Medulla oblongata (tissue), 1 donor: ENCODE results near the gene SALL1.
A peak's percentile ranks its signal among the peaks of the same experiment; 100 is the strongest.

Source experiments
- DNase-seq: peaks from one replicate; pipeline ENCODE4 v3.0.0-alpha.2; 2015; ENCODE audit errors: extremely low spot score

Gene SALL1

DNA sequence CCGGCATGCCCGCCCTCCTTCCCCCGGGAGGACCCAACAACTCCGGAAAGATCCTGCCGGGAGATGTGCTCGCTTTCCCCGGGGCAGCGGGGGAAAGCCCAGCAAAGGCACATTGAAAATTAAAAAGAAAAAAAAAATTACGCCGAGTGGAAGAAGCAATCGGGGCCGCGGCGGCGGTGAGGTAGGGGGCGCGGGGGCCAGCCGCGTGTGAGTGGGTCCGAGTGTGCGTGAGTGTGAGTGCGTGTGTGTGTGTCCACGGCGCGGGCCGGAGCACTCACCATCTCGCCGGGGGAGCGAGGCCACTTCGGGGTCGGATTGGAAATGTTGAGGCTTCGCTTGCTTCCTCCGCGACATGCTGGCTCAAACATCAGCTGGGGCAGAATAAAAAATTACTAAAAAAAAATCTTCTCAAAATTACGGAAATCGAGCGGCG, at the start of gene SALL1:
TSS of gene SALL1 (minus strand) at position 383 of the 433 bp plus-strand sequence. CDS start at position 354, 29 bp downstream.
- peak; percentile 42 for DNase-seq

DNA sequence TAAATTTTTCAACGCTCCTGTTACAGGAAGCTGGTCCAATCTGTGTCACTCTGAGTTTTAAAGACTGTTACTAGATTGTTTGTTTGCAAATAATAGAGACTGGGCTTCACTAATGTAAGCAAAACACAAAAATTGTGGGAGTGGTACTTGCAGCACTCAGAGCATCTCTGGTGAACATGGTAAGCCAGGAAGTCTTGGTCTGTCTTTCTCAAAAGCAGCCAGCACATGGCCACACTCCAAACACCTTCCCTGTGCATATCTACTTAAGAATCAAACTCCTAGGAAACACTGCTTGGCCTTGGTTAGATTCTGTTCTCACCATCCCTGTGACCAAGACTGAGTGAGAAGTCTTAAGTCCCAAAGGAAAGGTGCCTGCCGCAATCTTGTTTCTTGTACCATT, 49.7 kb upstream of the SALL1 start:
- DNase-seq = no peak

DNA sequence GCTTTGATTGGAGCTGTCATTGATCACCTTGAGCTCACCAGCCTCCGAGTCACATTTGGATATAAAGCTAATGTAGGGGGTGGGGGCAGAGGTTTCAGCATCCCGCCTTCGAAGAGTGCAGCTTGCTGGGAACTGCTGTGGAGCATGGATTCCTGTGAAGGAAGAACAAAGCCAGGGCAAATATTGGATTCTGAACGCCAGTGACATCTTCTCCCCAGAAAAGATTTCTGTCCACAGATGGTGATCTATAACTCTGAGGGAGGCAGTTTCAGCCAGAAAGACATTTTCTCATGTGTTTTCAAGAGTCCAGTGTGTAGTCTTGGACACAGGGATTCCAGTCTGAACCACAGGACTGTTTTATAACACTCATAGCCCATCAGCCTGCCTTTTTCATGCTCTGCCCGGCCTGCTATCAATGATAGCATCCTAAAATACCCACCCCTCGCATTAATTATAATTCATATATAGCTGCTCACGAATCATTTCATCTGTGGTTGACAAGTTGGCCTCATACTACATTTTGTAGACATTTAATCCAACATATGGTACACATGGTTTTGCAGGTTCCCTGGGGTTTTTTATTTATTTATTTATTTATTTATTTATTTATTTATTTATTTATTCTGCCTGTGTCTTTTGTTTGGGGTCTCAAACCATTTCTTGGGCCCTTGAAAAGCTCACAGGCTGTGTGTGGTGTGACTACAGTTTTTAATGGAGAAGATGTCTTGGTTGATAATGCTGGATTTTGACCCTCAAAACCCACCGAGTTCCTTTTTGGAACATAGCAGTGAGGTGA, 47.1 kb upstream of the SALL1 start:
- no peak for DNase-seq

DNA sequence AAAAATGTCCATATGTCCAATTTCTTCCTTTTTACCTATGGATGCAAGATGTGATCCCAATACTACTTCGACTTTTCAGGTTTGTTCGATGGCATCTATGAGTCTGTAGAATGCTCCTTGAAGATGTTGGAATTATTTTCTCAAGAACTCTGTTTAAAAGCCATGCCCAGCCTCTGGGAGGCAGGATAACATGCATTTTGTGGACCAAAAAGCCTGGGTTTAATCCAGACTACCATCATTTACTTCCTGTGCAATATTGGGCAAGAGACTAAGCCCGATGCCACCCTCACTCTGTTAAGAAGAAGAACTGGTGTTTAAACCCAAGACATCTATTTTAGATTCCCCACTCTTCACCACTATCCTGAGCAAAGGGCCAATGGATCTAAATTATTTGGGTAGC, 42.8 kb upstream of the SALL1 start:
- no peak for DNase-seq

DNA sequence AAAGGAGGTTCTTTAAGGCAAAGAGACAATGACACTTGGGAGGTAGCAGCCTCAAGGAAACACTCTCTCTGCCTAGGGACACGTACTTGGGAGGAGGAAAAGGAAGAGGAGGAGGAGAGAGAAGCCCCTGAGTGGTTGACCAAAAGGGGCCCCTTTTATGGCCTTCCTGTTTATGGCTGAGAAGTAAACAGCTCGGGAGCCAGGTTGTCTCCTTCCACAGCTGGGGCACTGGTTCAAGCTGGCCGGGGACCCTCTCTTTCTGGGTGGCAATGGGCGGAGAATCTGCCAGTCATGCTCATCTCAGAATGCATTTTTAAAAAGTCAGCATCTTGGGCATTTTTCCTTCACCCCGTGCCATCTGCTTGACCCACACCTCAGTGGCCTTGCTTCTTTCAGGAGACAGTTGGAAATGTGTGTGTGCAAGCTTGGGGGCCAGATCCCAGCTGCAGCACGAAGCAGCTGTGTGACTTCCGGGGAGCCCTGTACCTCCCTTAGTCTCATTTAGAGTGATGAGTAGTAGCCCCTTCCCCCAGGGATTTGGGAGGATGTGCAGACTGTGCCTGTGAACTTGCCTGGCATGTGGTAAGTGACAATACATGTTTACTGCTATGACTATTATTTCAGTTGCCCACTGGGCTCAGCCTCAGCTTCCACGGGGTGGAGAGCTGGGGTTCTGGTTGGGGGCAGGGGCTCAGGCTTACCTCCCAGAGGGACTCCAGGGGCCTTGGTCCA, 33.8 kb upstream of the SALL1 start:
- DNase-seq = no peak

DNA sequence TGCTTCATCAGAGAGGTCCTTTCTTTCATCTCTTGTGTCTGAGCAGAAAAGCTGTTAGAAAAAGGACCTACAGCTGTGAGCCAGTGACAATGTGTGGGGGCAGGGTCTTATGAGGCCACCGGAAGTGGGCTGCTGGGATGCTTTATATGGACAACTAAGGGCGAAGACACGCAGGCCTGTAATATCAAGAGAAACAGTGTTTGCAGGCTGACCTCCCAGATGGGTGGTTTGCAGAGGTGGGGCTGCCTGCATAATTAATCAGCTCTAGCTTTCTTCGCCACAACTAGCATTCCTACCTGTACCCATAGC, 30.4 kb upstream of the SALL1 start:
- DNase-seq = no peak

DNA sequence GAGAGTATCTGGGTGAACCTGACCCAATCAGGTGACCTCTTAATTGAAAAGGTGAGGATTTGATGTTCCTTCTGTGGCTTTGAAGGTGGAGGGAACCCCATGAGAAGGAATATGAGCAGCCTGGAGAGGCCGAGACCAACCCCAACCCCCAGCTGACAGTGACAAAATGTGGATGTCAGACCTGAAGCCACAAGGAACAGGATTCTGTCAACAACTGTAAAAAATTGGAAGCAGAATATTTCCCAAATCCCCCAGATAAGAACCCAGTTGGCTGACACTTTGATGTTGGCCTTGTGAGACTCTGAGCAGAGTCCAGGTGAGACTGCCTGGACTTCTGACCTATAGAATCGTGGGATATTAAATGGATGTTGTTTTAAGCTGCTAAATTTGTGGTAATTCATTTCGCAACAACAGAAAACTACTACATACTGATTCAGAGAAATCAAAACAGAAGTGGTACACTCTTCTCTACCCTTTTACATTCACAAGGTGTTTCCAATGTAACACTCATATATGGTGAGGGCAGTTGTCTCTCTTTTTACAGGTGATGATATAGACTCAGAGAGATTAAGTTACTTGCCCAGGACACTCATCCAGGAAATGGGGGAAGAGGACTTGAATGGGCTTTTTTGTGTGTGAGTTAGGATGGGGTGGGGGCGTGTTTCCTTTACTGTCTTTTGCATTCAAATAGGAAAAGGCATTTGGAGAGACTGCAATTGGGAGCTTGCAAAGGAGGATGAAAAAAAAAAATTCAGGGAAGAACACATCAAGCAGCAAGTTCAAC, 29.8 kb upstream of the SALL1 start:
- DNase-seq = no peak

DNA sequence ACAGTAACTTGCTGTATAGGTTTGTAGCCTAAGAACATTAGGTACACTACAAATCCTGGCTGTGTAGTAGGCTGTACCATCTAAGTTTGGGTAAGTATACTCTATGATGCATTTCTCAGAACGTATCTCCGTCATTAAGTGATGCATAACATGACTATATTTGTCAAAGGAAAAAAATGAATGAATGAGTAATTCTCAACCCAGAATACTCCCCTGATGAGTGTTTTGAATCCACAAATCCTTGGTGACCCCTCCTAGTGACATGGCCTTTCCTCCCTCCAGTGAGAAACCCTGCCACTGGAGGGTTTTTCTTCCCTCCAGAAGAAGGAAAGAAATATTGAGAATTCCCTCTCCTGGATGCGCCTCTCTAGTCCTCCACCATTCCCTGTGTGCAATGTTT, 24.0 kb upstream of the SALL1 start:
- DNase-seq = no peak

DNA sequence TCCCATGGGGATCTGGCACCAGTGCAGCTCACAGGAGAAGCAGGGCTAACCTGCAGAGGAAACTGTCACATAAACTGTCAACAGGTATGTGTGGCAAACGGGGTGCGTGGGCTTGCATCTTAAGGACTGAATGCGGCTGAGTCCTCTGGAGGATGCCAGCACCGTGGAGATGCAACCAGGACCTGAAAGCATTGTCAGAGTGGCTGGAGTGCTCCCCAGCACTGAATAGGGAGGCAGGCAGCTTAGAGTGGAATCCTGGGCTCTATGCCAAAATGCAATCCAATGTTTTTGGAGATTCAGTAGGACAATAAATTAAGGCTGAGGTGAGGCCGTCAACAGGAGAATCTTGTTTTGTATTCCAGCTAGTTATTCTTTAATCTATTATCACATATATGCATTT, 21.3 kb upstream of the SALL1 start:
- DNase-seq = no peak

DNA sequence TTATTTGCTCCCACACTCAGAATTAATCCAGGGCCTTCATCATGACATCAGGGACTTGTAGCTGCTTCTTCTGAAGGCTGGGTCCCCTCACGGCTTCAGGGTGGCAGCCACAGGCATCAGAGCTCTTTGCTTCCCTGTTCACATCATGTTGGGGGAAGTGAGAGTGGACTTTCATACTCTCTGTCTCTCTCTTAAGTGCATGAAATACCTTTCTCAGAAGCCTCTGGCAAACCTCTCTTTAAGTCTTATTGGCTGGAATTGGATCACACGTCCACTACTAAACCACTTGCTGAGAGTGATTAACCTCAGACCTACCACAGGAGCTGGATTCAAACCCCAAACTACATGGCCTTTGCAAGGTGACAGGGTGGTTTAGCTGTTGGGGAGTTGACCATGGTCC, 17.7 kb upstream of the SALL1 start:
- DNase-seq = no peak

DNA sequence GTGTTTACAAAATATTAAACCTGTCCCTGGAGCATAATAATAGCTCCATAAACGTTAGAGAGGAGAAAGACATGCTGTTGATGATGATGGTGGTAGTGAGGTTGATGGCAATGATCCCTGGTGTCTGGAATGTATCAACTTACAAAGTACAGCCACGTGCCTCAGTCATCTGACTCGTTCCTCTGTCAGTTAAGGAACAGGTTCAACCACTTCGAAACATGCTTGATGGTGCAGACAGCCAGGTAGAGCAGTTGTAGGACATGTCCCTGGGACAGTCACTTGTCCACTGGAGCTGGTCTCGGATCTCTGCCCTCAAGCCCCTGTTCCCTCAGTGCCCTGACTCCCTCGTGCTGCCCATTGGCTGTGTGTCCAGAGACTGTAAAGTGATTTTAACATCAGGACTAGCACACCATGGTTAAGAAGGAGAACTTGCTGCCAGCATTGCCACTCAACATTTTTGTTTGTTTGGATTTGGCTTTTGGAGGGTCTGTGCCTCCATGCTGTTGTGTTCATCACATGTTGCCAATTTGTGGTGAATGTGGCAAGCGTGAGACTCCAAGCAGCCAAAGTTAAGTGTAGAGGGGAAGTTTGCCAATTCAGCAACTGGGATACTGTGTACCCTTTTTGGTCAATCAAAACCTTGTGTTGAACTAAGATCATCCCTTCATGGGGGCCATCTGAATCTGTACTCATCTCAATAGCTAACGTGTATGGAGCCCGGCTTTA, 16.3 kb upstream of the SALL1 start:
- no peak for DNase-seq

DNA sequence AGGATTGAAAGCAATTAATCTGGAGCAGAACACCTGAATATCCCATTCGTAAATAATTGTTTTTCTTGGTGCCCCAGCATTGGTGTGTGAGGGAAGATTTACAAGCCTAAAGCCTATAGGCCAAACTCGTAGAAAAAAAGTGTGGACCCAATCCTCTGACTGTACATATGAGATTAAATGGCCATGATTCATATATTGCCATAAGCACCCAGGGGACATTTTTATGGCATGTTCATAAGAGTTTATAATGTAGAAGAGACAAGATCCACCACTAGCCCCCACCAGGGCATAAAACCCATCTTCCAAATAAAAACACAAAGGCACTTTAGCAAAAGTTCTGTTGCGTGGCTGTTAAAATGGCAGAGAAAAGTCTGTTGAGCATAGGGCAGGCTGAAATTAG, 15.5 kb upstream of the SALL1 start:
- DNase-seq = no peak

DNA sequence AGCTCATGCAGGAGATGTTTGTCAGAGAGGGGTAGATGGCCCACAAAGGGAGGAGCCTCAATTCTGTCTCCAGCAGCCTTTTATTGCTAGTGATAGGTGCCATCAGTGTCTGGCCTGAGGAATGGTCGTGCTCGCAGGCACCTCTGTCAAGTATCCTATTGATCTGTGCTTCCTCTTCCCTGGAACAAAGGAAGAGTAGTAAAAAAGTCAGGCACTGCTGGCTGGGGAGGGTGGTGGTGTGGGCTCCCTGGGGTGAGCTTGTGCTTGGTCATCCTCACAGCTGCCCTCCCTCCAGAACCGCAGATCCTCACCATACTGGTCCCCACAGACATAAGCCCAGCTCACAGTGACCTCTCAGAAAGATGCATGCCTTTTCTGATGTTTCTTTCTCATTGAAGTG, 15.0 kb upstream of the SALL1 start:
- no peak for DNase-seq

DNA sequence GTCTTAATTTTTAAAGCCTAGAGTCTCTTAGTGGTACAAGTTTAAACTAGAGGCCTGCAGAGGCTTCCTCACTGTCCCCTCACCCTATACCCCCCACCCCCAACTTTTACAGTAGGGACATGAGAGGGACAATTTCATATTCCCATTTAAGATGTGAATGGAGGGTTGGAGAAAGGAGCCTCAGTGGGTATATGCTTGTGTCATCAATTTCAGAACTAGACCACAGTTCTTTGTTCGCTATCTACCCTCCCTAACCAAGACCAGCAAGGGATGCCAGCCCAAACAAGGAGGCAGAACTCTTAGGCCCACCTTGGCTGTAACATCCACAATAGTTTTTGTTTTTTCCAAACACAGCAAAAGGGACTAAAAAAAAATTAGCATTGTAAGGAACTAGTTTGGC, 14.0 kb upstream of the SALL1 start:
- DNase-seq = no peak

DNA sequence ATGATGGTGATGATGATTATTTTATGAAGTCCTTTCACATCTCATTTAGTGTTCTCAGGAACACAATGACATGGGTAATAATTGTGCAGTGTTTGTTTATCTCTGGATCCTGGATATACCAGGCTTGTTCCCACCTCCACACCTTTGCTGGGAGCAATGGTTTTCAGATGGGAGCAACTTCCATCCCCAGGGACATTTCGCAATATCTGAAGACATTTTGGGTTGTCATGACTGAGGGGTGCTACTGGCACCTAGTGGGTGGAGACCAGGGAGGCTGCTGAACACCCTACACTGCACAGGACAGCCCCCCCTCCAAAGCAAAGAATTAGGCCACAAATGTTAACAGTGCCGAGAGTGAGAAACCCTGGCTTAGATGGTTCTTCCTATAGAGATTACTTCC, 13.5 kb upstream of the SALL1 start:
- DNase-seq = no peak

DNA sequence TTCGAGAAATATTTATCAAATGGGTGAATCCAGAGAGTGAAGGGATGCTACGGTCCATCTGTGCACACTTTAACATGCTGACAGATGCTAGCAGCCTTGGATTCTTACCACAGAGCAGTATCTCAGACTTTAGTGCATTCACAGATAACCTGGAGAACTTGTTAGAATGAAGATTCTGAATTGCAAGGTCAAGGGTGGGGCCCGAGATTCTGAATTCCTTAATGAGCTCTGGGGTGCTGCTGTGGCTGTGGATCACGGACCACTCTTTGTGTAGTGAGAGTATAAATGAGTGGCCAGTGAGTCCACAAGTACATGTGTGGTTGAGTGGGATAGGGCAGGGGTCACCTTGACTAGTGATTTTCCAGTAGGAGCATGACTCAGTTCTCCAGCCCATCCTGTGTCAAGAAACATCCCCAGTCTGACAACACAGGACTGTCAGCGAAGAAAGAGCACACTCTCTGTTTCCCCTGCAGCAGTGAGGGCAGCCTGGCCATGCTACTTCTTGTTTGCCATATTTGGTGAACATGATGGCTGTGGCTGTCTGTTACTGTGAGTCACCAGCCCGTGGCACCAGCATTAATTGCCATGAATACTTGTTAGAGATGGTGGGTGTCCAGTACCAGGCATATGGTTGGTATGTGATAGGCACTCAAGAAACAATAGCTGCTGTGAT, 13.0 kb upstream of the SALL1 start:
- DNase-seq = no peak

DNA sequence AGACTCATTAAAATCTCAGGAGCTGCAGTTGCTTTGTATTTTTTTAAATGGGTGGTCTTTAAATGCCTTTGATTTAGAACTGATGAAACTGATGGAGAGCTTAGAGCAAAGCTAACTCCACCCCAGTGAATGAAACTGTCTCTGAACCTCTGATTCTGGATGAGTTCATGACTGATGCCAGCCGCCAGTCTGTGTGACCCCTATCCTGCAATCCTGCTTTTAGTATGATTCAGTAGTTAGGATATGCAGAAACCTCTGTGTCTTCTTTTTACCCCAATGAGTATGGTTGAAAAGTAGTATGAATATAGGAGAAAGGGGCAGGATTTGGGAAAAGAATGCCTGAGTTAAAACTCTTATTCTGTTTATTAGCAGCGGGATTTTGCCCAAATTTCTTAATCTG, 12.3 kb upstream of the SALL1 start:
- no peak for DNase-seq

DNA sequence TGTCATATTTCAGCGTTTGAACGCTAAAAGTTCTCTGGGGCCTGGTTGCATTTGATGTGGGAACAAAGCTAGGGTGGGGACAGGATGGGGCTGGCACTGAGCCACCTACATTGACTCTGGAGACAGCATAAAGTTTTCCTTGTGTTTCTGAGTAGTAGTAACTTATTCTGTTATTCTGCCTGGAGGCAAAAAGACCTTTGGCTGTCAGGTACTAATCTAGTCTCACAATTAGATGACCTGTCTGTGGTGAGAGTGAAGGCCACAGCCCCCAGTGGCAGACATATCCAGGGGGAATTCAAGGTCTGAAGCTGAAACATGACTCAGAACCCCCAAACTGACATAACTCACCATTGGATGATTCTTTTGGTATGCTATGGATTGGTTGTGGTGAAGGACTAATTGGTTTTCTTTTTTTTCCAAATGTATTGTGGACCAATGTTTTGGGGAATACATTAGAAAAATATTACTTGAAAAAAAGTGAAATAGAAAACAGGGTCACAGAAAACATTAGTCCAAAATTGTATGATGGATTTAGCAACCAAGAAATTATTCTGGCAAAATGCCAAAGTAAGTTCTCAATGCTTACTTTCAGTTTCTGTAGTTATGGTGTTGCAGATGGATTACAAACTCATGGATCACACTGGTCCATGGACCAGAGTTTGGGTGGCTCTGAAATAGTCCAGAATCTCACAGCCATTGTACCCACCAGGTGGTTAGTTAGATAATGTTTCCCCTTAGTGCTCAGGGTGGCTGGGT, 10.5 kb upstream of the SALL1 start:
- no peak for DNase-seq

DNA sequence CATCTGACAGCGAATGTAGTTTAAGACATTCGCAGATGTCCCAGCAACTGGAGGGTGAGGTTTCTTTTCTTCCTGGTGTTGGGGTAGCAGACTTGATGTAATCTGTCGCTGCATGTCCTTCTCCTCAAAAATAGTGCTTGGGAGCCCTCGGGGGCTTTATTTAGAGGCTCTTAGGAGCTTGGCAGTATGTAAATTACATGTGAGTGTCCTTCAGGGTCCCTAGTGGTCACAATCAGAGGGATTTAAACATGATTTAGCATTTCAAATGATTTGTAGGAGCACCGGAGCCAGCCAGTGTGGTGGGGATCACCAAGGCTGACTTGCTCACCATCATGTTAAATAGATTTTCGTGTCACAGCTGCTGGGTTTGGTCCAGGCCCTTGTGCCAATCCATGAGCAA, 8.8 kb upstream of the SALL1 start:
- DNase-seq = no peak

DNA sequence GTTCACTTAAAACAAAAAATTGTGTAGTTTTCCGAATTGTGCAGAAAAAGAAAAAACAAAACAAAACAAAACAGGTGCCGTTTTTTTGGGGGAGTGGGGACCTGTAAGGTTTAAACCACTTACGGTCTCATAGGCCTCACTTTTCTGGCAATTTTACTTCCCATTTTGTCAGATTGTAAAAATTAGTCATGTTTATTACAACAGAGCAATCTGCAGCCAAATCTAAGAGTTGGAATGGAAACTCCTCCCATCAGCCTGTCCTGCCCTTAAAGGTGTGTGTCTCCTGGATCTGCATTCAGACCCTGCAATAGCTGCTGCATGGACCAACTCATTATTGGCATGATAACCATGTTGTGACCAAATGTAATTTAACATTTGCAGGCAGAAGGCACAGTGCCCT, 8.2 kb upstream of the SALL1 start:
- no peak for DNase-seq

DNA sequence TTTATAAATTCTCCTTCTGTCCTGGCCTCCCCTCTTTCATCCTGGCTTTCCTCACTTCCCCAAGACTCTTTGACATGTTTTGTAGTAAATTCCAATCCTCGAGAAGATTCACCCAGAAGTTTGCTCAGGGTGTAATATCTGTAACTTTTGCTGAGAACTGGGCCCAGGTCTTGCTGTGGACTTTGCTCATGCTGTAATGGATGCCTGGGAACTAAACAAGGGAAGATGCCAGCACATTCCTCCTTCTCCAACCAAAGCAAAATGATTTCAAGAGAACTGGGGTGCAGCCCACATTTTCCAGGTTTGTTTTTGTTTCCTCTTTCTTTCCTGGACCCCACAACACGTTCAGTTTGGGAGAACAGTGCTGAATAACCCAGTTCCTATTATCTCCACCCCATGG, 6.6 kb upstream of the SALL1 start:
- no peak for DNase-seq
